Activated gamma-delta T cell treated with Interleukin-2 at 50 U/mL for 16 hours (primary cell): ENCODE measurements around the gene FRY.
A peak's percentile ranks its signal among the peaks of the same experiment; 100 is the strongest.

Experiments
- DNase-seq: peaks from one replicate; pipeline ENCODE4 v3.0.0-alpha.2; 2020

The FRY gene

DNA sequence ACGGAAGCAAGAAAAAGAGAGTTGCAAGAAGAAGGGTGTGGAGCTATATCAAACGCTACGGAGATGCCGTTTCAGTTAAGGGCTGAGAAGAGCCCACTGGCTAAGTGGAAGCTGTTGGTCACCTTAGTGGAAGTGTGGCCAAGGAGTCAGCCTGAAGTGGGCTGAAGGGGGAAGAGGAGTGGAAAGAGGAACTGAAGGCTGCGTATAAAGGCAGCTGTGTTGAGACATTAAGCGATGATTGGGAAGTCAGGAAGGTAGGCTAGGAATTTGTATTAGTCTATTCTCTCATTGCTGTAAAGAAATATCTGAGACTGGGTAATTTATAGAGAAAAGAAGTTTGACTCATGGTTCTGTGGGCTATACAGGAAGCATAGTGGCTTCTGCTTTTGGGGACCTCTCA lies 14.1 kb upstream of the FRY start:
- no peak for DNase-seq

- DNase-seq, result peak; percentile 21
Measured at GRCh38 chr13:32019612-32020233, 11.9 kb upstream of the FRY start.

- no peak for DNase-seq
Measured at GRCh38 chr13:32021785-32022184, 9.8 kb upstream of the FRY start.

DNA sequence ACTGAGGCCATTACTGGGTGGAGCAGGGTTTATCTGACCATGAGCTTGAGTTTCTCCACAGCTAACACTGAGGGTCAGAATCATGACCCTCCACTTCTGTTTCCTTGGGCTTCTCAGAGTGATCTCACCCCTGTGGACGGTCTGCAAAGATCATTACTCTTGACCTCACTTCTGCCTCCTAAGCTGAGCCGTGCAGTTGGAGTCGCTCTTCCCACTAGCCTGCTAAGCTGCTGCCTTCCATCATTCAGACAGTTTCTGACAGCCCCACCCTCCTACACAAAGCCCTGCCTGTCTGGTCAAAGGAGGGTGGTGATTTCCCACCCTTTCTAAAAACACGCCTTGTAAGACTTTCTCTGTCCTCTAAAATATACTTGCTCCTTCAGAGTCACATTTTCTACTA lies 9.3 kb upstream of the FRY start:
- DNase-seq, result no peak

DNA sequence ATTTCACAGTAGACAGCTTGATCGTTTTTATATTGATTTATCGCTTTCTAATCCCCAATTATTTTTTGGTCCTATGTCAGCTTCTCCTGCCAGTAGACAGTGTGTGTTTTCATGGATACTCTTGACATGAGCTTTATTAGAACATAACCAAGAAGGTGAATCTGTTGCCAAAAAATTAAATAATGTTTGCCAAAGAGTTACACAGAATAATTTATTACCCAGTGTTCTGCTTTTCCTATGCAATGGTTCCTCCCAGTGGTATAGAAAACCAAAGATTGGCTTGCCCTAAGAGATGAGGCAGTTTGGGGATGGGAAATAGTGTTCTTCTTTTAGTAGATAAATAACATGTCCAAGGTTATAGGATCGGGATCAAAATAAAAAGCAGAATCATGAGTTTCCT lies 8.5 kb upstream of the FRY start:
- no peak for DNase-seq

GRCh38 chr13:32023698-32024097 lies 7.9 kb upstream of the FRY start:
- DNase-seq, result no peak

DNA sequence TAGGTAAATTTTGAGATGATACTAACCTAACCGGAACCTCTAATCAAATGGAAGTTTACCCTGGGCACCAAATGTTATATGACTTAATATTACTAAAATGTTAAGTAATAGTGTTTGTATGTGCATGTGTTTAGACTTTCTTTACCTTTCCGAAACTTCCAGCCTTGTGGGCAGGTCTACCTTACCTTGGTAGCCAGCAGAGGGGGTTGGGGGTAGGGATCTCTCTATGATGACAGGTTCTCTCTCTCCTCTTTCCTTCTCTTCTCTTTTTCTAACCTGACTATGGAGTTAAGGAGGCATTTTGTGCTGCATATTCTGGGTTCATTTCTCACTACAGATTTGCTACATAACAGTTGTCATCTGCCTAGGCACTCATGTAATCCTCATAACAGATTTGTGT lies 6.8 kb upstream of the FRY start:
- no peak for DNase-seq

- DNase-seq, result no peak
Measured at GRCh38 chr13:32025730-32026129, 5.8 kb upstream of the FRY start.

DNA sequence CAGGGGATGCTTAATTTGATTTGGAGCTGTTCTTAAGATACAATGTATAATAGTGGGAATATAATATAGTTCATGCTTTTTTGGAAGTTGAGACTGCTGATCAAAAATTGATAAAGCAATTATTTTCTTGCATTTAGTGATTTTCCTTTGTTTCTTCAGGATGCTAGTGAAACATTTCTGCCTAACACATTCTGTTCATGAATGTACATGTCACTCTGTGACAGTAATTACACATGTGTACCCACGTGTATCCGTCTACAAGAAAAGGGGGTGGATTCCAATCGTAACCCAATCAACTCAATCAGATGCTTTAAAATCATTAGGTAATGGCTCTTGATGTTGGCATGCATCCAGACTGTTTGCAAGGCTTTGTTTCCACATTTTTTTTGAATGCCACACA lies 5.0 kb upstream of the FRY start:
- no peak for DNase-seq

DNA sequence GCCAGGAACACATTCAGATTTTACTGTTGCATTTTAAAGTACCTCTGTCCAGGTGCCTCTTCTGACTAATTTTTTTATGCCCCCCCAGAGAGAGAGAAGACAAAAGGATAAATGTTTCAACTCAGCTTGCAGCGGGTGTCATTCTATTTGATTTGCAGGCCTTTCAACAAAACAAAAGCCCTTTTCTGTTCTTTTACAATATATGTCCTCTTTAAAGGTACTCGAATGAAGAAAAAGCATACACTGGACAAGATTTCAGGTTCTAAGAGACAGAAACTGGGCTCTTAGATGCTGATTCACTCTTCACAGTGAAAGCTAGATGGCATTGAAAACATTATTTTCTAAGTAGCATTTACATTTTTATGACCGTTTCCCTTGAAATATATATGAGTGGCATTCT lies 2.9 kb upstream of the FRY start:
- DNase-seq, result no peak

DNA sequence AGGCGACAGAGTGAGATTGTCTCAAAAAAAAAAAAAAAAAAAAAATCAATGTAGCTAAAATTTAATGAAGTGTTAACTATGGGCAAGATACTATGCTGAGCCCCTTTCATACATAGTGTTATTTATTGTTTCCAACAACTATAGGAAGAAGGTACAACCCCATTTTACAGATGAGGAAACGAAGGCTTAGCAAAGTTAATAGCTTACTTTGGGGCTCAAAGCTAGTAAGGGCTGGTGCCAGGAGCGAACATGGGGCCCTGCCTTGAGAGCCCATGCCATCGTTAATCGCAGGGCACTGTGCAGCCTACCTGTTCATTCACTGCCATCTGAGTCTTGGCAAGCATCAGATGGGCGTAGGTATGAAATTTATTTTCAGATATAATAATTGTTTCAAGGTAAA lies 1.9 kb upstream of the FRY start:
- no peak for DNase-seq

DNA sequence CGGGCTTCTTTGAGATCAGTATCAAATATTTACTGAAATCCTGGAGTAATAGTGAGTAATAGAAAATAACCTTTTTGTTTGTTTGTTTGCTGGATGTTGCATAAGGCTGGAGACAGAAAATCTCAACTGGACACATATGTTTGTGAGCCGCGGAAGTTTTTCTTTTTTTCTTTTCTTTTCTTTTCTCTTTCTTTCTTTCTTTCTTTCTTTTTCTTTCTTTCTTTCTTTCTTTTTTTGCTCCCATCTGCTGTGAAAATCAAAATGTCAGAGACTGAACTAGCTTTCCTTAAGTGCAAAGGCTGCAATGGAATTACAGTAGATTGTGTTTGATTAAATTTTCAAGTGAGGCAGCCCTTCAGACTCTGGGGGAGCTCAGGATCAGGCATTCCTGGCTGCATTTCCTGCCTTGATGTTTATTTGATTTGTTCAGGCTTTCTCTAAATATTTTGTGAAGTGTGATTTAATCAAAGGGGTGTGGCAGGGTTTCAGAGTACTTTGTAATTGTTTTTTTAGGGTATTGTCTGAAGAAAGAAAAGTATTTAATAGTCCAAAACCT lies 319 bp downstream of the FRY start:
- DNase-seq, result no peak

DNA sequence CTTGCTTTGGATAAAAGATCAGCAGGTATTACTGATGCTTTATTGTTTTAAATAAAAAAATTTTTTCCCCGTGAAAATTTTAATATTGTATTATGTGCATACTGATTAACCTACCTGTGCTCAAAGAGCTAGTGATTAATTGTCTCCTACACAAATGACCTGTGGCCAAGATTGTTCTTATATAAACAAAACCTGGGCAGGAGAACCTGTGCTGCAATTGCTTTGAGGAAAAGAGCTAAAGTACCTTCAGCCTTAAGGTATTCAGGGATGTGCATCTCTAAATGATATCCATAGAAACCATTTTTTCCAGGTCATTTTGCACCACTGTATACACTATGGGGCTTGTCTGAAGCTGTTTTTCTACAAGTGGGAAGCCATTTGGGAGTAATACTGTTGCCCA lies 1.2 kb downstream of the FRY start:
- DNase-seq, result no peak

DNA sequence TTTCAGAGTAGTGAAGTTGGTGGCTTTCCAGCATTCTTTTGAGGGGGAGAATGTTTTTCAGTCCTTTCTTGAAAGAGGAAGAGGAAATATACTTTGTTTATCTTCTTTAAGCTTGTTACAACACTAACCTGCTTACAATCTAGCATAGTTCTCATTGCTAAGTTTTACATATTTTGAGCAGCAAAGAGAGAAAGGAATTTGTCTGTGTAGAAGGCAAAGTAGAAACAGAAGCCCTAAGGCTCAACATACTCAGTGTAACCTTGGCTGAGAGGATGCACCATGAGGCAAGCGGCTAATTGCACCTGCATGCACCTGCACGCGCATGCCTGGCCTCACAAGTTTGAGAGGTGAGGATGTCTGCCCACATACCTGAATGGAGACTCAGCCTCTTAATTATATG lies 2.2 kb downstream of the FRY start:
- no peak for DNase-seq

GRCh38 chr13:32035716-32036115 lies 4.1 kb downstream of the FRY start:
- DNase-seq, result no peak

DNA sequence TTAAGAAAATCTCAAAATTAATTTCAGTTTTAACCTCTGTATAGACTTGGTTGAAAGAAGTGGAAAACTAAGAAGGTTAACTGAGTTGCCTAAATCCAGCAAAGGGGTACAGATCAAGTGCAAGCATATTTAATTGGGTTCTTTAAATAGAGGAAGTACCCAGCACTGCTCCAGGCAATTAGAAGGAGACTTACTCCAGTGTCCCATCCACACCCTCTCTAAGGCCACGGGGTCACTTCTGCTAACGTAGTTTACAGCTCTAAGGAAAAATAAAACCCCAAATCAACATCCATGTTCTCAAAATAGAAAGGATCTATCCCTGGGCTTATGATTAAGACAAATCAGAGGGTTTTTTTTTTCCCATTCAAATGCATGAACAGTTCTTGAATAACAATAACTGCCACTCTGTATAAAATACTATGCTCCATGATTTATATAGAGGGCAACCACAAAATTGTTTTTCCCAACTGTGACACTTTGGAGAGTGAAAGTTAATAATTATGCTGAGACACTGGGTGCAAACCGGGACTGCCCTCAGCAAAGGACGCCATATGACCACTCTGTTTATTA lies 4.6 kb downstream of the FRY start:
- no peak for DNase-seq

- DNase-seq, result no peak
Measured at GRCh38 chr13:32036757-32037156, 5.2 kb downstream of the FRY start.

- no peak for DNase-seq
Measured at GRCh38 chr13:32037471-32037870, 5.9 kb downstream of the FRY start.

GRCh38 chr13:32038343-32038742 lies 6.8 kb downstream of the FRY start:
- DNase-seq, result no peak

- no peak for DNase-seq
Measured at GRCh38 chr13:32039056-32039455, 7.5 kb downstream of the FRY start.

DNA sequence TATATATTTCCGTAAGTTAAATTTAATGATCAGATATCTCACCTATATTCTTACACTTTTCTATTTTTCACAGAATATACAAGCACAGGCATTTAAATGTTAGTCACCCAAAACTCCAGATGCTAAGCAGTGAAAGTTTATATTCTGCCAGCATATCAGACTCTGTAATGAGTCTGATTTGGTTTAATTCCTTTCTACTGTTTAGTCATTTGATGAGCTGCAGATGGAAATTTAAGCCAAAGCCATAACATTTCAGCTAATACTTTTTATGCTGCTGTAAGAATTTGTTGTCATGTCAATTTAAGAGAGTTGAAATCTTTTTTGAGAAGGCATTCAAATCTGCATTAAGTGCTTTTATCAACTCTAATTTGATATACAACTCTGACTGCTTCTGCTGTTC lies 8.0 kb downstream of the FRY start:
- DNase-seq, result no peak

DNA sequence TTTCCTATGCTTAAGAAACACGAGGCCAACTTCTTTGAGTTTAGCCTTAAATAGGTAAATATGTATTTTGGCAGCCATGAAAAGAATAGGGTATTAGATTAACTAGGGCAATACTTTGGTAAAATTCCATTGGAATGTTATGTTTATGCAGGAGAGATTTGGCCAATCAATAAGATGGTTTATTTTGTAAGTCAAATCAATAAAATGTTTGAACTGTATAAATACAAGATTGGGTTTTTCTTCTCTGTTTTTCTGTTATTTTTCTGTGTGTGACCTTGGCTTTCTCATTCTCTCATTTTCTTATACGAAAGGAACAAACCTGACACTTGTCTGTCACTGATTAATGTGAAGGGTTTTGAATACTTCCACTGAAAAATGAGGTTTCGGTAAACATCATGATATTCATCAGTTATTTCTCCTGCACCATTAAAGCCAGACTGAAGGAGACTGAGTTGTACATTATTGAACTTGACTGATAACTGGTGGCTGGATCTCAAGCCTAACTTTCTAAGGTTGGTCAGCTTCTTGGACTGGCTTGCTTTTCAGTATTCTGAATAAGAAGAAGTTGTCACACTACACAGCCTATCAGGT lies 8.6 kb downstream of the FRY start:
- no peak for DNase-seq

DNA sequence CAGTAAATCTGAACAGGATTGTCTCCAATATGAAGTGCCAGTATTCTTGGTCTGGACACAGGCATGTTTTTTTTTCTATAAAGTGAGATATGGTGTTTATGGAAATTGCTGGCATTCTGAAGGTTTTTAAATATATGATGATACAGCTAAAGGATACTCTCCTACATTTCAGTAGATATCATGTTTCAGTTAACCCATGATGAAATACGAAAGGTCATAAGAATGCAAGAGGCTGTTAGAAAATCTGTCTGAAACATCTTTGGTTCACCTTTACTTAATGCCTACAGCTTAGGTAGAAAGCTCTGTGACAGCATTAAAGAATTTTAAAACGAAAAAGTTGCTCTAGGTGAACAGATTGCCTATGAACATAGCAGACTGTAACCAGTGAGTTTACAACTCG lies 9.1 kb downstream of the FRY start:
- no peak for DNase-seq

DNA sequence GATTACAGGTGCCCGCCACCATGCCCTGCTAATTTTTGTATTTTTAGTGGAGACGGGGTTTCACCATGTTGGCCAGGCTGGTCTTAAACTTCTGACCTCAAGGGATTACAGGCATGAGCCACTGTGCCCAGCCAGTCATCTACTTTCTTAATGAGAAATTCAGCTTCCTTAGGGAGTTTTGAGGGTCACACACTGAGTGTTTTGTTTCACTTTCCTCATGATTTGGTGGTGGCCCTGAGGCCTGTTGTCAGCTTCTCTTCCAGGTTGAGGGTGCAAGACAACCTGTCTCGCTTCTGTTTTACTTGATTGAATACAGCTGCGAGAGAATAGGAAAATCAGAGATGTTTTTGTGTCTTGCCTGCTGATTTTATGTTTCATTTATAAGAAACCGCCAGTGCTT lies 9.9 kb downstream of the FRY start:
- no peak for DNase-seq

GRCh38 chr13:32042551-32042950 lies 11.0 kb downstream of the FRY start:
- DNase-seq, result no peak
